Thoracic aorta (tissue), 2 donors: ENCODE measurements around the gene PEX16. TPM values are rescaled to one million over a fixed set of nuclear protein-coding genes. Genes with fewer than 3 reads are reported as not detected.
A peak's percentile ranks its signal among the peaks of the same experiment; 100 is the strongest.

Source experiments
- ATAC-seq: fragments of 150-250 bp; one replicate; pipeline ENCODE4 v1.8.0; 2017; ENCODE audit warnings: low read depth; ENCODE audit not compliant: insufficient number of reproducible peaks, low FRiP score
- DNase-seq: peaks from one replicate; pipeline ENCODE4 v3.0.0-alpha.2; 2020; ENCODE audit warnings: low spot score
- H3K27ac ChIP-seq, 2 donors: fragments of 200-600 bp; sonication (generic); 1 replicate in 1 of 2; 2 replicates in 1 of 2; pipeline ENCODE4 v1.5.1; 2016; ENCODE audit warnings: mild to moderate bottlenecking in 2 of 2, moderate library complexity in 2 of 2
- H3K27me3 ChIP-seq: fragments of 200-600 bp; sonication (generic); replicated peaks from 2 replicates; pipeline ENCODE4 v1.6.0; 2016; ENCODE audit warnings: mild to moderate bottlenecking; ENCODE audit not compliant: insufficient read depth
- H3K36me3 ChIP-seq: fragments of 200-600 bp; sonication (generic); one replicate; pipeline ENCODE4 v1.5.1; 2016
- H3K4me1 ChIP-seq, 2 donors: fragments of 200-600 bp; sonication (generic); 1 replicate in 1 of 2; 2 replicates in 1 of 2; pipeline versions ENCODE4 v1.5.1 to v1.6.0; 2016; ENCODE audit warnings: low read depth in 2 of 2, mild to moderate bottlenecking in 1 of 2; ENCODE audit not compliant: control insufficient read depth in 1 of 2
- H3K4me3 ChIP-seq: fragments of 200-600 bp; sonication (generic); 2 replicates; pipeline ENCODE4 v1.5.1; 2016; ENCODE audit warnings: mild to moderate bottlenecking
- H3K9me3 ChIP-seq: fragments of 200-600 bp; sonication (generic); 2 replicates; pipeline ENCODE4 v1.5.1; 2016
- CTCF ChIP-seq: fragments of 200-600 bp; sonication (generic); IDR thresholded peaks from one replicate; pipeline ENCODE4 v1.5.1; 2019; ENCODE audit warnings: antibody characterized with exemption
- total RNA-seq, 2 donors: library from RNA; depleted of rRNA; stranded (reverse); fragments of >200 nt; gene quantifications; one replicate each; pipeline versions ENCODE4 v1.1.0 to v1.2.3, GENCODE V29; 2016

The PEX16 gene
- total RNA-seq, 2 donors from 2014 or later, result 12.1 to 19.8 TPM

- DNase-seq (no peak), ATAC-seq (no peak)
- Histone ChIP-seq H3K9me3 (no peaks in the 10 kb centered on the region), H3K27me3 (peaks cover 6% of the 10 kb centered on the region), H3K36me3 (no peaks in the 10 kb centered on the region), H3K4me1 (peaks cover 7 to 16% of the 10 kb centered on the region in 2 donors), H3K27ac (no peak overlapping the region), H3K4me3 (no peak overlapping the region)
- TF ChIP-seq CTCF, result no peak
These were observed 7.2 kb upstream of the PEX16 start for GRCh38 chr11:45924927-45925326.

- DNase-seq (no peak), ATAC-seq (no peak)
- H3K4me3 ChIP-seq, result no peak overlapping the region
- H3K4me1 ChIP-seq, result peaks cover 7 to 16% of the 10 kb centered on the region in 2 donors
- no peaks in the 10 kb centered on the region for H3K9me3 ChIP-seq
- no peak overlapping the region for H3K27ac ChIP-seq
- peaks cover 6% of the 10 kb centered on the region for H3K27me3 ChIP-seq
- H3K36me3 ChIP-seq, result no peaks in the 10 kb centered on the region
- TF ChIP-seq CTCF, result no peak
These were observed 6.6 kb upstream of the PEX16 start for GRCh38 chr11:45924036-45924915.

DNA sequence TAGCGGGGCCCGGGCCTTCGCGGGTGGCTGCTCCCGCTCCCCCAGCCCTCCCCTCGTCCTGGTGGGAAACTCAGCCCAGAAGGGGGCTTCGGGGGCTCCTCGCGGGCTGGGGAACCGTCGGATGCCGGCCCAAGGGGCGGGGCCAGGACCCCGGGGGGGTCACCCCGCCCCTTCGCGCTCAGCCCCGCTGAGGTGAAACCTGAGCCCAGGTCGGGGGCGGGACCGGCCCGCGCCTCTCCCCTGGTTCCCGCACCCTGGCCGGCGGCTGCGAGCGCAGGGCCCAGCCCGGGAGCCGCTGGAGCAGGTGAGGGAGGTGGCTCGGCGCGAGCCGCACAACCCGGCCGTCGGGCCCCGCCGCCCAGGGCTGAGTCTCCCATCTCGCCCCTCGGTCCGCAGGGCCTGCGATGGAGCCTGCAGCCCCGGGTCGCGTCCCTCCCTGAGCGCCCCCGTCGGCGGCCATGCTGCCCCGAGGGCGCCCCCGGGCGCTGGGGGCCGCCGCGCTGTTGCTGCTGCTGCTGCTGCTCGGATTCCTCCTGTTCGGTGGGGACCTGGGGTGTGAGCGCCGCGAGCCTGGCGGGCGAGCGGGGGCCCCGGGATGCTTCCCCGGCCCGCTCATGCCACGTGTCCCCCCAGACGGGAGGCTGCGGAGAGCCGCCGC is 4.9 kb upstream of the PEX16 start, which contains the start of gene LARGE2:
Gene LARGE2 (plus strand): TSS at position 232 of the 658 bp plus-strand sequence. CDS start 227 bp downstream, at position 459.
- peaks cover 7 to 16% of the 10 kb centered on the region in 2 donors for H3K4me1 ChIP-seq
- TF ChIP-seq CTCF, result no peak
- H3K27me3 ChIP-seq, result peaks cover 6% of the 10 kb centered on the region
- H3K4me3 ChIP-seq, result peak within 1 kb of the TSS; percentile 57
- H3K36me3 ChIP-seq, result no peaks in the 10 kb centered on the region
- H3K9me3 ChIP-seq, result no peaks in the 10 kb centered on the region
- no peak for DNase-seq
- H3K27ac ChIP-seq, result no peak within 1 kb of the TSS
- ATAC-seq, result no peak

DNA sequence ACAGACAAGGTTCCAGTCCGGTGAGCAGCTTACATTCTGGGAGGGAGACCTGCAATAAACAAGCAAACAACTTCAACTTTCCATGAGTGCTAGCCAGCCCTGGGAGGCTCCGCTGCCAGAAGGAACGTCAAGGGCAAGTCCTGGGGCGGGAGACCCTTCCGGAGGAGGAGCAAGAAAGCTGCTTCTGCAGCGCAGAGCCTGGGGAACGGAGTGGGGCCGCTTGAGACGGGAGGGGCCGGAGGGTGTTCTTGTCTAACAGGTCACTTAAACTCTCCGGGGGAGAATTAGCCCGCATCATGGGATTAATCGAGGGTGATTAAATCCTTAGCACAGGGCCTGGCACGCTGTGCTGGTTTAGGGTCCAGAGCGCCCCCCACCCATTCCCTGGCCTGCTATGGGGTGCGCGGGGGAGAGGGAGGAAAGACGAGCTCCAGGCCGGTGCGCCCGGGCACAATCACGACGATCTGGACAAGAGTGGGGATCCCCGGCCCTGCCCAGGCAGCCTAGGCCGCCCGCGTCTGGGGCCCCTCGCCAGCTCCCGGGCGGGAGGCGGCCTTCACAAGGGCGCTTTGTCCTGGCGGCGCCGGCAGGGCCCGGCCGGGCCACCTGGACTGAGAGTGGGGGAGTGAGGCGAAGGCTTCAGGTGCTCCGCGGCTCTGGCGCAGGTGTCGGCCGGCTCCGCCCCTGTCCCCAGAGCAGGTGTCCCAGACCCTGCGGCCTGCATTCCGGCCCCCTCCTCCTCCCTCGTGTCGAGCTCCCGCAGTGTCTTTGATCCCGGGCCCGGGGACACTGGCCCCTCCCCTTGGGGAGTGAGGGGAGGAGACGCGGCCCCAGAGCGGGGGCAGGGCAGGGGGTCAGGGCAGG is 4.1 kb upstream of the PEX16 start:
- Histone ChIP-seq H3K36me3 (no peaks in the 10 kb centered on the region), H3K4me1 (peaks cover 12 to 23% of the 10 kb centered on the region in 2 donors), H3K9me3 (no peaks in the 10 kb centered on the region), H3K27ac (no peak overlapping the region), H3K27me3 (peaks cover 6% of the 10 kb centered on the region), H3K4me3 (peak overlapping the region; percentile 57)
- no peak for TF ChIP-seq CTCF
- no peak for DNase-seq
- no peak for ATAC-seq
